PC-9 (cell line): Measurements from ENCODE around the gene MYCBPAP. TPM values are rescaled to one million over a fixed set of nuclear protein-coding genes. Genes with fewer than 3 reads are reported as not detected.

Experiments used
- BruUV-seq: library from RNA; stranded (reverse); fragments of 400-500 nt; replicated peaks from 2 replicates; lab custom pipeline; 2021; lab: Mats Ljungman, UMichigan
- CTCF ChIA-PET: fragments of 300-600 bp; sonication (Branson Sonifier 250); formaldehyde crosslinking; loops from one replicate; lab custom pipeline; 2022; ENCODE audit warnings: antibody characterized with exemption; lab: Charles Lee
- POLR2A ChIA-PET: fragments of 300-600 bp; sonication (Branson Sonifier 250); formaldehyde crosslinking; loops from one replicate; lab custom pipeline; 2022; ENCODE audit warnings: antibody characterized with exemption; ENCODE audit not compliant: unreplicated experiment; lab: Charles Lee
- DNase-seq, 2 experiments: peaks; one replicate each; pipeline versions ENCODE4 v3.0.0 to v3.0.0-alpha.2; 2015 to 2022; ENCODE audit warnings: mixed read lengths in 1 of 2
- H2AFZ ChIP-seq: fragments of 200-600 bp; sonication (generic); 2 replicates; pipeline ENCODE4 v1.8.1; 2017; ENCODE audit warnings: antibody characterized with exemption
- H3F3A ChIP-seq: fragments of 200-600 bp; sonication (generic); 2 replicates; pipeline ENCODE4 v1.8.1; 2017; ENCODE audit warnings: antibody characterized with exemption, mild to moderate bottlenecking, low read depth; ENCODE audit not compliant: insufficient read depth
- H3K27ac ChIP-seq: fragments of 200-600 bp; sonication (generic); 2 replicates; pipeline ENCODE4 v1.6.1; 2016; ENCODE audit warnings: mixed run types
- H3K27me3 ChIP-seq: fragments of 200-600 bp; sonication (generic); 2 replicates; pipeline ENCODE4 v1.6.1; 2016; ENCODE audit warnings: low read depth, mixed run types; ENCODE audit not compliant: insufficient read depth
- H3K36me3 ChIP-seq: fragments of 200-600 bp; sonication (generic); 2 replicates; pipeline ENCODE4 v1.6.1; 2016; ENCODE audit warnings: low read depth, mixed run types
- H3K4me1 ChIP-seq: fragments of 200-600 bp; sonication (generic); replicated peaks from 2 replicates; pipeline ENCODE4 v1.6.1; 2016; ENCODE audit warnings: mixed run types; ENCODE audit not compliant: insufficient read depth
- H3K4me2 ChIP-seq: fragments of 200-600 bp; sonication (generic); 2 replicates; pipeline ENCODE4 v1.6.1; 2017; ENCODE audit warnings: mixed run types
- H3K4me3 ChIP-seq: fragments of 200-600 bp; sonication (generic); 2 replicates; pipeline ENCODE4 v1.6.1; 2016; ENCODE audit warnings: mixed run types
- H3K79me2 ChIP-seq: fragments of 200-600 bp; sonication (generic); 2 replicates; pipeline ENCODE4 v1.6.1; 2017; ENCODE audit warnings: low read depth, mixed run types
- H3K9me2 ChIP-seq: fragments of 200-600 bp; sonication (generic); 2 replicates; pipeline ENCODE4 v1.8.1; 2017; ENCODE audit warnings: mild to moderate bottlenecking; ENCODE audit not compliant: insufficient read depth
- H3K9me3 ChIP-seq: fragments of 200-600 bp; sonication (generic); 2 replicates; pipeline ENCODE4 v1.8.1; 2016; ENCODE audit warnings: low read depth; ENCODE audit not compliant: insufficient read depth
- H4K20me1 ChIP-seq: fragments of 200-600 bp; sonication (generic); 2 replicates; pipeline ENCODE4 v1.8.1; 2017; ENCODE audit not compliant: insufficient read depth
- EZH2 ChIP-seq: fragments of 200-600 bp; sonication (generic); IDR thresholded peaks from 2 replicates; pipeline ENCODE4 v1.8.0; 2017; ENCODE audit warnings: antibody characterized with exemption, low read depth
- intact Hi-C: fragments of 100-400 bp; cut with micrococcal nuclease; formaldehyde crosslinking; loops from one replicate; pipeline ENCODE4 v1.10.0; 2022; ENCODE audit not compliant: unreplicated experiment
- total RNA-seq: library from RNA; stranded (reverse); gene quantifications from 2 replicates; pipeline ENCODE4 v1.2.3, GENCODE V29; 2021
- TF ChIP-seq, protein P1 (sequence below): fragments of 200-600 bp; sonication (generic); conservative IDR thresholded peaks from 2 replicates; pipeline ENCODE4 v1.6.1; 2017; ENCODE audit warnings: mixed run types, antibody characterized with exemption, mild to moderate bottlenecking, moderate library complexity

Gene MYCBPAP
- total RNA-seq, 1 experiment from 2014 or later = 4.9 TPM

GRCh38 chr17:50478391-50479381, 29.6 kb upstream of the MYCBPAP start, which contains the start of gene RSAD1:
TSS of gene RSAD1 (plus strand) at chr17:50478860. CDS start at chr17:50478885, 25 bp downstream.
- Histone ChIP-seq H3K4me1 (peaks cover 32% of the 10 kb centered on the region), H3K27me3 (no peaks in the 10 kb centered on the region), H3K79me2 (peaks cover 16% of the 10 kb centered on the region), H3K36me3 (0 out of 2 replicates have a peak, but pooled peaks cover 2% of the 10 kb centered on the region), H4K20me1 (no peaks in the 10 kb centered on the region; the same call in 1 of the 2 replicates), H3K4me2 (peak within 1 kb of the TSS; percentile 79), H3K9me2 (no peaks in the 10 kb centered on the region), H3K27ac (peak within 1 kb of the TSS; percentile 54), H2AFZ (peak within 1 kb of the TSS; percentile 83), H3K4me3 (peak within 1 kb of the TSS; percentile 86), H3F3A (peaks cover 57% of the 10 kb centered on the region), H3K9me3 (no peaks in the 10 kb centered on the region)
- CTCF ChIA-PET = interaction anchor here (0.5 to 1.8 kb wide), 14 partner anchors 9 to 458 kb away, joined by 3 to 17 read pairs (median 4); partner anchors contain the start of gene LRRC59
- POLR2A ChIA-PET = interaction anchor here (0.6 kb wide), 2 partner anchors 149 to 163 kb away, joined by 3 to 11 read pairs; no protein-coding TSS in a partner anchor
- peak; percentile 81 to 93 for DNase-seq
- no peak for TF ChIP-seq EZH2
- TF ChIP-seq, protein P1, sequence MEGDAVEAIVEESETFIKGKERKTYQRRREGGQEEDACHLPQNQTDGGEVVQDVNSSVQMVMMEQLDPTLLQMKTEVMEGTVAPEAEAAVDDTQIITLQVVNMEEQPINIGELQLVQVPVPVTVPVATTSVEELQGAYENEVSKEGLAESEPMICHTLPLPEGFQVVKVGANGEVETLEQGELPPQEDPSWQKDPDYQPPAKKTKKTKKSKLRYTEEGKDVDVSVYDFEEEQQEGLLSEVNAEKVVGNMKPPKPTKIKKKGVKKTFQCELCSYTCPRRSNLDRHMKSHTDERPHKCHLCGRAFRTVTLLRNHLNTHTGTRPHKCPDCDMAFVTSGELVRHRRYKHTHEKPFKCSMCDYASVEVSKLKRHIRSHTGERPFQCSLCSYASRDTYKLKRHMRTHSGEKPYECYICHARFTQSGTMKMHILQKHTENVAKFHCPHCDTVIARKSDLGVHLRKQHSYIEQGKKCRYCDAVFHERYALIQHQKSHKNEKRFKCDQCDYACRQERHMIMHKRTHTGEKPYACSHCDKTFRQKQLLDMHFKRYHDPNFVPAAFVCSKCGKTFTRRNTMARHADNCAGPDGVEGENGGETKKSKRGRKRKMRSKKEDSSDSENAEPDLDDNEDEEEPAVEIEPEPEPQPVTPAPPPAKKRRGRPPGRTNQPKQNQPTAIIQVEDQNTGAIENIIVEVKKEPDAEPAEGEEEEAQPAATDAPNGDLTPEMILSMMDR = peak; percentile 83
- intact Hi-C loops = loop anchor here (1.0 to 10.0 kb wide), 8 partner anchors 54 to 384 kb away; partner anchors contain the start of genes LRRC59, PDK2 and TMEM92
- BruUV-seq = TSS peak; percentile 10

GRCh38 chr17:50479522-50480141, 28.6 kb upstream of the MYCBPAP start:
- peaks cover 32% of the 10 kb centered on the region for H3K4me1 ChIP-seq
- ChIA-PET POLR2A (interaction anchor here (0.6 kb wide), 1 partner anchor 148 kb away, joined by 11 read pairs; no protein-coding TSS in a partner anchor), CTCF (interaction anchor here (0.6 to 1.8 kb wide), 8 partner anchors 8 to 457 kb away, joined by 3 to 6 read pairs (median 3); partner anchors contain the start of gene LRRC59)
- DNase-seq = peak; percentile 71 to 82
- H4K20me1 ChIP-seq = no peaks in the 10 kb centered on the region; the same call in 1 of the 2 replicates
- intact Hi-C loops = loop anchor here (1.0 to 10.0 kb wide), 5 partner anchors 88 to 385 kb away; partner anchors contain the start of genes PDK2 and TMEM92
- peaks cover 16% of the 10 kb centered on the region for H3K79me2 ChIP-seq
- 0 out of 2 replicates have a peak, but pooled peaks cover 5% of the 10 kb centered on the region for H3K36me3 ChIP-seq
- TF ChIP-seq, protein P1 = peak; percentile 58
- no peak for TF ChIP-seq EZH2
- no peaks in the 10 kb centered on the region for H3K27me3 ChIP-seq
- no peaks in the 10 kb centered on the region for H3K9me2 ChIP-seq
- peak overlapping the region; percentile 79 for H3K4me2 ChIP-seq
- H3F3A ChIP-seq = peaks cover 51% of the 10 kb centered on the region
- H3K4me3 ChIP-seq = peak overlapping the region; percentile 86
- no peaks in the 10 kb centered on the region for H3K9me3 ChIP-seq
- H2AFZ ChIP-seq = peak overlapping the region; percentile 83
- peak overlapping the region; percentile 41 for H3K27ac ChIP-seq
- BruUV-seq = no TSS peak
